Loucy (cell line): Measurements from ENCODE around the gene FAM135A.
"Not testable (repeated sequence)": the region's sequence is repeated elsewhere in the genome, so short reads cannot be mapped to it uniquely, and the experiment has no call there.

Experiments used
- EZH2phosphoT487 ChIP-seq: fragments of 200-600 bp; IDR thresholded peaks from 2 replicates; pipeline ENCODE4 v1.6.1; 2018; ENCODE audit warnings: antibody characterized with exemption, mild to moderate bottlenecking, moderate library complexity, borderline replicate concordance
- TF ChIP-seq, protein P1 (sequence below): fragments of 200-600 bp; sonication (generic); conservative IDR thresholded peaks from 2 replicates; pipeline ENCODE4 v1.5.1; 2014; ENCODE audit warnings: mild to moderate bottlenecking, antibody characterized with exemption, low read length

DNA sequence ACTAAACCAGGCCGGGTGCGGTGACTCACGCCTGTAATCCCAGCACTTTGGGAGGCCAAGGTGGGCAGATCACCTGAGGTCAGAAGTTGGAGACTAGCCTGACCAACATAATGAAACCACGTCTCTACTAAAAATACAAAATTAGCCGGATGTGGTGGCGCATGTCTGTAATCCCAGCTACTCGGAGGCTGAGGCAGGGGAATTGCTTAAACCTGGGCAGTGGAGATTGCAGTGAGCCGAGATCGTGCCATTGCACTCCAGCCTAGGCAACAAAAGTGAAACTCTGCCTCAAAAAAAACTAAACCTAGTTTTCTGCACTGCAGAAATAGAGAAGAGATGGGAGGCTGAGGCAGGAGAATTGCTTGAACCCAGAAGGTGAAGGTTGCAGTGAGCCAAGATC is 73.3 kb downstream of the FAM135A start:
- TF ChIP-seq, protein P1, sequence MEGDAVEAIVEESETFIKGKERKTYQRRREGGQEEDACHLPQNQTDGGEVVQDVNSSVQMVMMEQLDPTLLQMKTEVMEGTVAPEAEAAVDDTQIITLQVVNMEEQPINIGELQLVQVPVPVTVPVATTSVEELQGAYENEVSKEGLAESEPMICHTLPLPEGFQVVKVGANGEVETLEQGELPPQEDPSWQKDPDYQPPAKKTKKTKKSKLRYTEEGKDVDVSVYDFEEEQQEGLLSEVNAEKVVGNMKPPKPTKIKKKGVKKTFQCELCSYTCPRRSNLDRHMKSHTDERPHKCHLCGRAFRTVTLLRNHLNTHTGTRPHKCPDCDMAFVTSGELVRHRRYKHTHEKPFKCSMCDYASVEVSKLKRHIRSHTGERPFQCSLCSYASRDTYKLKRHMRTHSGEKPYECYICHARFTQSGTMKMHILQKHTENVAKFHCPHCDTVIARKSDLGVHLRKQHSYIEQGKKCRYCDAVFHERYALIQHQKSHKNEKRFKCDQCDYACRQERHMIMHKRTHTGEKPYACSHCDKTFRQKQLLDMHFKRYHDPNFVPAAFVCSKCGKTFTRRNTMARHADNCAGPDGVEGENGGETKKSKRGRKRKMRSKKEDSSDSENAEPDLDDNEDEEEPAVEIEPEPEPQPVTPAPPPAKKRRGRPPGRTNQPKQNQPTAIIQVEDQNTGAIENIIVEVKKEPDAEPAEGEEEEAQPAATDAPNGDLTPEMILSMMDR = not testable (repeated sequence)
- TF ChIP-seq EZH2phosphoT487 = not testable (repeated sequence)
